Liver (tissue), 9 donors: ENCODE data around the gene CREB5. TPM values are rescaled to one million over a fixed set of nuclear protein-coding genes. Genes with fewer than 3 reads are reported as not detected.
A peak's percentile ranks its signal among the peaks of the same experiment; 100 is the strongest.

Source experiments
- DNase-seq: peaks from one replicate; pipeline ENCODE4 v3.0.0-alpha.2; 2017; ENCODE audit warnings: low spot score
- H3K27ac ChIP-seq, 2 donors: one replicate each; pipeline ENCODE4 v1.7.0; 2013; ENCODE audit warnings: inconsistent platforms in 2 of 2, low read length in 2 of 2, control low read depth in 1 of 2, low read depth in 1 of 2, mild to moderate bottlenecking in 1 of 2
- H3K27me3 ChIP-seq, 4 donors: one replicate each; pipeline versions ENCODE4 v1.6.1 to v1.7.0; 2013; ENCODE audit warnings: low read length in 3 of 4, inconsistent platforms in 1 of 4, mild to moderate bottlenecking in 1 of 4, moderate library complexity in 1 of 4; ENCODE audit not compliant: control insufficient read depth in 4 of 4, insufficient read depth in 4 of 4
- H3K36me3 ChIP-seq, 4 donors: one replicate each; pipeline versions ENCODE4 v1.6.1 to v1.7.0; 2013; ENCODE audit warnings: low read length in 3 of 4, mild to moderate bottlenecking in 3 of 4, low read depth in 1 of 4, moderate library complexity in 1 of 4; ENCODE audit not compliant: control insufficient read depth in 4 of 4, insufficient read depth in 3 of 4
- H3K4me1 ChIP-seq, 4 donors: one replicate each; pipeline versions ENCODE4 v1.6.1 to v1.7.0; 2013; ENCODE audit warnings: low read length in 3 of 4, mild to moderate bottlenecking in 3 of 4, moderate library complexity in 1 of 4; ENCODE audit not compliant: control insufficient read depth in 4 of 4, insufficient read depth in 4 of 4
- H3K4me3 ChIP-seq, 3 donors: one replicate each; pipeline versions ENCODE4 v1.6.1 to v1.7.0; 2013; ENCODE audit warnings: low read length in 3 of 3, control low read depth in 1 of 3, low read depth in 1 of 3, mild to moderate bottlenecking in 1 of 3
- H3K9ac ChIP-seq, 2 donors: one replicate each; pipeline ENCODE4 v1.7.0; 2013; ENCODE audit warnings: low read length in 2 of 2, mild to moderate bottlenecking in 2 of 2, moderate library complexity in 2 of 2, control low read depth in 1 of 2, low read depth in 1 of 2
- H3K9me3 ChIP-seq, 4 donors: one replicate each; pipeline versions ENCODE4 v1.6.1 to v1.7.0; 2013; ENCODE audit warnings: low read length in 3 of 4; ENCODE audit not compliant: control insufficient read depth in 4 of 4
- FOXA1 ChIP-seq: IDR thresholded peaks from 2 replicates; pipeline ENCODE4 v1.6.1; 2016; ENCODE audit warnings: antibody characterized with exemption
- FOXA2 ChIP-seq: IDR thresholded peaks from 2 replicates; pipeline ENCODE4 v1.6.1; 2016; ENCODE audit warnings: antibody characterized with exemption
- GABPA ChIP-seq, 2 donors: IDR thresholded peaks in 1 of 2; conservative IDR thresholded peaks in 1 of 2; 2 replicates each; pipeline ENCODE4 v1.6.1; 2016; ENCODE audit warnings: antibody characterized with exemption in 2 of 2, mild to moderate bottlenecking in 1 of 2, moderate library complexity in 1 of 2
- HNF4A ChIP-seq, 2 donors: conservative IDR thresholded peaks; 2 replicates each; pipeline ENCODE4 v1.6.1; 2016; ENCODE audit warnings: antibody characterized with exemption in 2 of 2, mild to moderate bottlenecking in 2 of 2
- HNF4G ChIP-seq: IDR thresholded peaks from 2 replicates; pipeline ENCODE4 v1.6.1; 2016; ENCODE audit warnings: antibody characterized with exemption
- JUND ChIP-seq, 2 donors: IDR thresholded peaks; 2 replicates each; pipeline ENCODE4 v1.6.1; 2016; ENCODE audit warnings: antibody characterized with exemption in 2 of 2
- NR2F2 ChIP-seq: IDR thresholded peaks from 2 replicates; pipeline ENCODE4 v1.6.1; 2016; ENCODE audit warnings: antibody characterized with exemption
- RAD21 ChIP-seq, 2 donors: IDR thresholded peaks; 2 replicates each; pipeline ENCODE4 v1.6.1; 2016; ENCODE audit warnings: antibody characterized with exemption in 2 of 2, mild to moderate bottlenecking in 2 of 2
- SP1 ChIP-seq: IDR thresholded peaks from 2 replicates; pipeline ENCODE4 v1.6.1; 2018; ENCODE audit warnings: antibody characterized with exemption, mild to moderate bottlenecking
- WGBS: extraction: QIAGEN DNeasy Blood & Tissue Kit; methylation state at CpG from one replicate; pipeline ENCODE4 v1.1.7; 2013; 5-methylcytosine and 5-hydroxymethylcytosine counted together
- polyA plus RNA-seq, 2 donors: library from polyadenylated mRNA; stranded (reverse) in 1 of 2; unstranded in 1 of 2; fragments of 200-250 nt in 1 of 2; fragments of >200 nt in 1 of 2; fragmentation: Nextera tagmentation in 1 of 2; extraction: Ambion mirVana in 1 of 2; gene quantifications; one replicate each; pipeline versions ENCODE4 v1.2.1 to v1.2.3, GENCODE V29; 2013 to 2015
- total RNA-seq, 2 donors: library from RNA; depleted of rRNA; stranded (reverse); fragments of >200 nt; gene quantifications; one replicate each; pipeline ENCODE4 v1.2.3, GENCODE V29; 2014
- TF ChIP-seq, protein P1 (sequence below): fragments of 150-350 bp; IDR thresholded peaks from 2 replicates; pipeline ENCODE4 v1.5.1; 2017; ENCODE audit warnings: improper control_type of control experiment, low read depth, low read length; ENCODE audit not compliant: missing input control
- TF ChIP-seq, protein P2 (sequence below): IDR thresholded peaks from 2 replicates; pipeline ENCODE4 v1.6.1; 2016; ENCODE audit warnings: antibody characterized with exemption
- TF ChIP-seq, protein P3 (sequence below): IDR thresholded peaks from 2 replicates; pipeline ENCODE4 v1.6.1; 2016; ENCODE audit warnings: antibody characterized with exemption, mild to moderate bottlenecking
- TF ChIP-seq, protein P4 (sequence below): IDR thresholded peaks from 2 replicates; pipeline ENCODE4 v1.6.1; 2016; ENCODE audit warnings: antibody characterized with exemption
- TF ChIP-seq, protein P5 (sequence below): IDR thresholded peaks from 2 replicates; pipeline ENCODE4 v1.6.1; 2016; ENCODE audit warnings: antibody characterized with exemption
- donor health status: healthy.
- donor health status: healthy.
- donor health status: healthy.
- donor health status: healthy.
- donor health status: healthy.

The CREB5 gene
- total and polyA plus RNA-seq, 4 donors = 0.25 to 0.92 (median 0.67) TPM

DNA sequence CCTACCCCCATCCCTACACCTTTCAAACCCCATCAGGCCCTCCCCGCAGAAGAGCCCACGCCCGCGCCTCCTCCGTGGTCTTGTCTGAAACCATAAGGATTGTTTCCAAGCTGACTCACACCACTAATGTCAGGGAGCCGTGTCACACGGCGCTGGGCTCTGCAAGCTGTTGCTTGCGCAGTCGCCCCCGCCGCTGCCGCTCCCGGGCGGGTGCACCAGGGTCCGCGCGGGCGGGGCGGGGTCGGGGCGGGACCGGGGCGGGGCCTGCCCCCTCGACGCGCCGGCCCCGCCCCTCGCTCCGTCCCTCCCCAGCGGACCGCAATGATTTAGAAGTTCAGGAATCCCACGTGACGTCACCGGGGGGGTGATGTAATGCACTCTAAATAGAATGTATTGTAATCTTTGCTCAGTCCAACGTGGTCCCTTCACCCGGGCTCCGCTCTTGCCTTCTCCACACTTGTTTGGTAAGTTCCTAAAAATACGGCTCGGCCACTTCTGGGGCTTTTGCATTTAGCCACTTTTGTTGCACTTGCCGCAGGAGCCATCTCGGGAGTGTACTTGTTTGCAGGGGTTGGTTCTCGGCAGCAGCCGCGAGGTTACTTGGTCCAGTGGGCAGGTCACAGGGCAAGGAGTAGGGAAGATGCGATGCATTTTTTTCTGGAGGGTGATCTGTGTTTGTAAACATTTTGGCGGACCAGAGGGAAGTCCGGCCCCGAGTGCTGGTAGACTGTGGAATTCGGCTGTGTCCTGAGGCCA is 3.2 kb upstream of the CREB5 start:
- Histone ChIP-seq H3K4me1 (peaks cover 0 to 12% (median 11%) of the 10 kb centered on the region in 4 donors), H3K9me3 (no peaks in the 10 kb centered on the region), H3K36me3 (no peaks in the 10 kb centered on the region), H3K9ac (no peak overlapping the region), H3K27me3 (peaks cover 0 to 20% (median 3%) of the 10 kb centered on the region in 4 donors), H3K4me3 (peak overlapping the region in 2 of 3 donors; percentile 35 to 48), H3K27ac (peak overlapping the region; percentile 5 to 54)
- DNase-seq = peak; percentile 52
- TF ChIP-seq FOXA1 = no peak
- TF ChIP-seq HNF4G = no peak
- TF ChIP-seq, protein P1, sequence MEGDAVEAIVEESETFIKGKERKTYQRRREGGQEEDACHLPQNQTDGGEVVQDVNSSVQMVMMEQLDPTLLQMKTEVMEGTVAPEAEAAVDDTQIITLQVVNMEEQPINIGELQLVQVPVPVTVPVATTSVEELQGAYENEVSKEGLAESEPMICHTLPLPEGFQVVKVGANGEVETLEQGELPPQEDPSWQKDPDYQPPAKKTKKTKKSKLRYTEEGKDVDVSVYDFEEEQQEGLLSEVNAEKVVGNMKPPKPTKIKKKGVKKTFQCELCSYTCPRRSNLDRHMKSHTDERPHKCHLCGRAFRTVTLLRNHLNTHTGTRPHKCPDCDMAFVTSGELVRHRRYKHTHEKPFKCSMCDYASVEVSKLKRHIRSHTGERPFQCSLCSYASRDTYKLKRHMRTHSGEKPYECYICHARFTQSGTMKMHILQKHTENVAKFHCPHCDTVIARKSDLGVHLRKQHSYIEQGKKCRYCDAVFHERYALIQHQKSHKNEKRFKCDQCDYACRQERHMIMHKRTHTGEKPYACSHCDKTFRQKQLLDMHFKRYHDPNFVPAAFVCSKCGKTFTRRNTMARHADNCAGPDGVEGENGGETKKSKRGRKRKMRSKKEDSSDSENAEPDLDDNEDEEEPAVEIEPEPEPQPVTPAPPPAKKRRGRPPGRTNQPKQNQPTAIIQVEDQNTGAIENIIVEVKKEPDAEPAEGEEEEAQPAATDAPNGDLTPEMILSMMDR = no peak
- TF ChIP-seq, protein P2, sequence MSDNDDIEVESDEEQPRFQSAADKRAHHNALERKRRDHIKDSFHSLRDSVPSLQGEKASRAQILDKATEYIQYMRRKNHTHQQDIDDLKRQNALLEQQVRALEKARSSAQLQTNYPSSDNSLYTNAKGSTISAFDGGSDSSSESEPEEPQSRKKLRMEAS = no peak
- peak in 1 of 2 donors; percentile 41 for TF ChIP-seq JUND (IDR thresholded peaks at IDR 0.05)
- TF ChIP-seq, protein P3, sequence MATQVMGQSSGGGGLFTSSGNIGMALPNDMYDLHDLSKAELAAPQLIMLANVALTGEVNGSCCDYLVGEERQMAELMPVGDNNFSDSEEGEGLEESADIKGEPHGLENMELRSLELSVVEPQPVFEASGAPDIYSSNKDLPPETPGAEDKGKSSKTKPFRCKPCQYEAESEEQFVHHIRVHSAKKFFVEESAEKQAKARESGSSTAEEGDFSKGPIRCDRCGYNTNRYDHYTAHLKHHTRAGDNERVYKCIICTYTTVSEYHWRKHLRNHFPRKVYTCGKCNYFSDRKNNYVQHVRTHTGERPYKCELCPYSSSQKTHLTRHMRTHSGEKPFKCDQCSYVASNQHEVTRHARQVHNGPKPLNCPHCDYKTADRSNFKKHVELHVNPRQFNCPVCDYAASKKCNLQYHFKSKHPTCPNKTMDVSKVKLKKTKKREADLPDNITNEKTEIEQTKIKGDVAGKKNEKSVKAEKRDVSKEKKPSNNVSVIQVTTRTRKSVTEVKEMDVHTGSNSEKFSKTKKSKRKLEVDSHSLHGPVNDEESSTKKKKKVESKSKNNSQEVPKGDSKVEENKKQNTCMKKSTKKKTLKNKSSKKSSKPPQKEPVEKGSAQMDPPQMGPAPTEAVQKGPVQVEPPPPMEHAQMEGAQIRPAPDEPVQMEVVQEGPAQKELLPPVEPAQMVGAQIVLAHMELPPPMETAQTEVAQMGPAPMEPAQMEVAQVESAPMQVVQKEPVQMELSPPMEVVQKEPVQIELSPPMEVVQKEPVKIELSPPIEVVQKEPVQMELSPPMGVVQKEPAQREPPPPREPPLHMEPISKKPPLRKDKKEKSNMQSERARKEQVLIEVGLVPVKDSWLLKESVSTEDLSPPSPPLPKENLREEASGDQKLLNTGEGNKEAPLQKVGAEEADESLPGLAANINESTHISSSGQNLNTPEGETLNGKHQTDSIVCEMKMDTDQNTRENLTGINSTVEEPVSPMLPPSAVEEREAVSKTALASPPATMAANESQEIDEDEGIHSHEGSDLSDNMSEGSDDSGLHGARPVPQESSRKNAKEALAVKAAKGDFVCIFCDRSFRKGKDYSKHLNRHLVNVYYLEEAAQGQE = no peak
- 2% methylated on average over 51 of the region's 51 CpGs for WGBS

DNA sequence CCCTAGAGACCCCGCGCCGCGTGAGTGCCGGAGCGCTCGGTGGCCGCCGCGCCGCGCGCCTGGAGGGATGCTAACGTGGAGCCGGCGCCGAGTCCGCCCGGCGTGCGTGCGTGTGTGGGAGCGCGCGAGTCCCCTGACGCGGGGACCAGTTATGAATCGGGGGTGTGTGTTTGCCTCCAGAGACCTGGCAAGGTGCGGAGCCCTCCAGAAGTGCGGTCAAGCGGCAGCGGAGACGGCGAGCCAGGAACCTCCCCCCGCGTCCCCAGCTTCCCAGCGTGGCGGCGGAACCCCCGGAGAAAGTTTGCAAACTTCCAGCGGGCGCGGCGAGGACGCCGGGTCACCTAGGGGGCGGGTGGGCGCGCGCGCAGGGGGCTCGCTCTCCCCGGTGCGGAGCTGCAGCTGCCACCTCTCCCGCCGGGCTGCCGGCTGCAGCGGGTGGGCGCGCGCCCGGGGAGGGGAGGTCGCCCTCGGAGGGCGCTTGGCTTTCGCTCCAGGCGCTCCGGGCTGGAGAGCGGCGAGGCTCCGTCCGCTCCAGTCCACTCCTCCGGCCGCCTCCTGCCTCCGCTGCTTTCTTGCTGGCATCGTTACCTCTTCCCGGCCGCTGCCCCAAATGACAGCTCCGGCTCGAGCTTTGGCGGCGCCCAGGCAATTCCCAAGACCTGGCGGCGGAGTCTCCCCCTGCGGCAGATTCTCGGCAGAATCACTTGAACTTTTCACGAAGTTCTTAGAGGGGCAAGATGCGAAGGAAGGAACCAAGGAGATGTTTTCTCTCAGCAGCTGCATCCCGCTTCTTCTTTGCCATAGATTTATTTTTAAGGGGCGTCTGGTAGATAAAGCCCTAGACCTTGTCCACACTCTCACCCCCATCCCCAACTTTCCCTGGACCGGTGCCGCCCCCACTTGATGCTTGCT is 2.3 kb upstream of the CREB5 start:
- Histone ChIP-seq H3K36me3 (no peaks in the 10 kb centered on the region), H3K9me3 (no peaks in the 10 kb centered on the region), H3K9ac (peak overlapping the region in 1 of 2 donors; percentile 27), H3K4me3 (peak overlapping the region in 1 of 3 donors; percentile 48), H3K27me3 (peaks cover 0 to 20% (median 3%) of the 10 kb centered on the region in 4 donors), H3K4me1 (peaks cover 0 to 12% (median 11%) of the 10 kb centered on the region in 4 donors), H3K27ac (peak overlapping the region in 1 of 2 donors; percentile 54)
- DNase-seq = no peak
- 2% methylated on average over 92 of the region's 92 CpGs for WGBS
- TF ChIP-seq SP1 = no peak
- no peak for TF ChIP-seq HNF4A (conservative IDR thresholded peaks at IDR 0.05)
- no peak for TF ChIP-seq FOXA2
- TF ChIP-seq, protein P4, sequence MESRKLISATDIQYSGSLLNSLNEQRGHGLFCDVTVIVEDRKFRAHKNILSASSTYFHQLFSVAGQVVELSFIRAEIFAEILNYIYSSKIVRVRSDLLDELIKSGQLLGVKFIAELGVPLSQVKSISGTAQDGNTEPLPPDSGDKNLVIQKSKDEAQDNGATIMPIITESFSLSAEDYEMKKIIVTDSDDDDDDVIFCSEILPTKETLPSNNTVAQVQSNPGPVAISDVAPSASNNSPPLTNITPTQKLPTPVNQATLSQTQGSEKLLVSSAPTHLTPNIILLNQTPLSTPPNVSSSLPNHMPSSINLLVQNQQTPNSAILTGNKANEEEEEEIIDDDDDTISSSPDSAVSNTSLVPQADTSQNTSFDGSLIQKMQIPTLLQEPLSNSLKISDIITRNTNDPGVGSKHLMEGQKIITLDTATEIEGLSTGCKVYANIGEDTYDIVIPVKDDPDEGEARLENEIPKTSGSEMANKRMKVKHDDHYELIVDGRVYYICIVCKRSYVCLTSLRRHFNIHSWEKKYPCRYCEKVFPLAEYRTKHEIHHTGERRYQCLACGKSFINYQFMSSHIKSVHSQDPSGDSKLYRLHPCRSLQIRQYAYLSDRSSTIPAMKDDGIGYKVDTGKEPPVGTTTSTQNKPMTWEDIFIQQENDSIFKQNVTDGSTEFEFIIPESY = no peak
- no peak for TF ChIP-seq HNF4G
- TF ChIP-seq, protein P1 = no peak
- TF ChIP-seq GABPA (IDR thresholded peaks at IDR 0.05 in 1 of 2, conservative IDR thresholded peaks at IDR 0.05 in 1 of 2) = no peak
- TF ChIP-seq RAD21 (IDR thresholded peaks at IDR 0.05) = no peak
- no peak for TF ChIP-seq FOXA1
- TF ChIP-seq, protein P3 = no peak
- no peak for TF ChIP-seq NR2F2
- TF ChIP-seq, protein P5, sequence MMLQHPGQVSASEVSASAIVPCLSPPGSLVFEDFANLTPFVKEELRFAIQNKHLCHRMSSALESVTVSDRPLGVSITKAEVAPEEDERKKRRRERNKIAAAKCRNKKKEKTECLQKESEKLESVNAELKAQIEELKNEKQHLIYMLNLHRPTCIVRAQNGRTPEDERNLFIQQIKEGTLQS = no peak
